ENCODE measurements around the gene TWIST1.

DNA sequence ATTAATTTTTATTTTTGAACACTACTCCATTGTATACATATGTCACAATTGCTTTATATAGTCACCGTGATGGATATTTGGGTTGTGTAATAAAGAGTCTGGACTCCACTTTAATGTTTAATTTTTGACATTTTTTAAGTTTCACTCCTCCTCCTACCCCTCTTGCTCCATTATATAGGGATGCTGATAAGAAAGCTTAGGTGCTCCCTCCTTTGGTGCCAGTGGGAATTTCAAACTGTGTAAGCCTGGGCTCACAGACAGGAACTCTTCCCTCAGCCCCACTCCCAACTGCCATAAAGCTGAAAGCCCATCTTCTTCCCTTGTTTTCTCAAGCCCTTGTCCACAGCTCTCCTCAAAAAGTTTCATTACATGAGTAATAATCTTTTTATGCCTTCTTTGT is 47.6 kb downstream of the TWIST1 start:
- TF ChIP-seq, protein P1, sequence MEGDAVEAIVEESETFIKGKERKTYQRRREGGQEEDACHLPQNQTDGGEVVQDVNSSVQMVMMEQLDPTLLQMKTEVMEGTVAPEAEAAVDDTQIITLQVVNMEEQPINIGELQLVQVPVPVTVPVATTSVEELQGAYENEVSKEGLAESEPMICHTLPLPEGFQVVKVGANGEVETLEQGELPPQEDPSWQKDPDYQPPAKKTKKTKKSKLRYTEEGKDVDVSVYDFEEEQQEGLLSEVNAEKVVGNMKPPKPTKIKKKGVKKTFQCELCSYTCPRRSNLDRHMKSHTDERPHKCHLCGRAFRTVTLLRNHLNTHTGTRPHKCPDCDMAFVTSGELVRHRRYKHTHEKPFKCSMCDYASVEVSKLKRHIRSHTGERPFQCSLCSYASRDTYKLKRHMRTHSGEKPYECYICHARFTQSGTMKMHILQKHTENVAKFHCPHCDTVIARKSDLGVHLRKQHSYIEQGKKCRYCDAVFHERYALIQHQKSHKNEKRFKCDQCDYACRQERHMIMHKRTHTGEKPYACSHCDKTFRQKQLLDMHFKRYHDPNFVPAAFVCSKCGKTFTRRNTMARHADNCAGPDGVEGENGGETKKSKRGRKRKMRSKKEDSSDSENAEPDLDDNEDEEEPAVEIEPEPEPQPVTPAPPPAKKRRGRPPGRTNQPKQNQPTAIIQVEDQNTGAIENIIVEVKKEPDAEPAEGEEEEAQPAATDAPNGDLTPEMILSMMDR (IDR thresholded peaks at IDR 0.05; ENCODE audit: insufficient read depth, low read length), result no peak
- TF ChIP-seq GABPA (IDR thresholded peaks at IDR 0.05; ENCODE audit: low read depth), result no peak
- TF ChIP-seq POLR2AphosphoS5 (IDR thresholded peaks at IDR 0.05; ENCODE audit: low read depth), result no peak
- TF ChIP-seq, protein P2, sequence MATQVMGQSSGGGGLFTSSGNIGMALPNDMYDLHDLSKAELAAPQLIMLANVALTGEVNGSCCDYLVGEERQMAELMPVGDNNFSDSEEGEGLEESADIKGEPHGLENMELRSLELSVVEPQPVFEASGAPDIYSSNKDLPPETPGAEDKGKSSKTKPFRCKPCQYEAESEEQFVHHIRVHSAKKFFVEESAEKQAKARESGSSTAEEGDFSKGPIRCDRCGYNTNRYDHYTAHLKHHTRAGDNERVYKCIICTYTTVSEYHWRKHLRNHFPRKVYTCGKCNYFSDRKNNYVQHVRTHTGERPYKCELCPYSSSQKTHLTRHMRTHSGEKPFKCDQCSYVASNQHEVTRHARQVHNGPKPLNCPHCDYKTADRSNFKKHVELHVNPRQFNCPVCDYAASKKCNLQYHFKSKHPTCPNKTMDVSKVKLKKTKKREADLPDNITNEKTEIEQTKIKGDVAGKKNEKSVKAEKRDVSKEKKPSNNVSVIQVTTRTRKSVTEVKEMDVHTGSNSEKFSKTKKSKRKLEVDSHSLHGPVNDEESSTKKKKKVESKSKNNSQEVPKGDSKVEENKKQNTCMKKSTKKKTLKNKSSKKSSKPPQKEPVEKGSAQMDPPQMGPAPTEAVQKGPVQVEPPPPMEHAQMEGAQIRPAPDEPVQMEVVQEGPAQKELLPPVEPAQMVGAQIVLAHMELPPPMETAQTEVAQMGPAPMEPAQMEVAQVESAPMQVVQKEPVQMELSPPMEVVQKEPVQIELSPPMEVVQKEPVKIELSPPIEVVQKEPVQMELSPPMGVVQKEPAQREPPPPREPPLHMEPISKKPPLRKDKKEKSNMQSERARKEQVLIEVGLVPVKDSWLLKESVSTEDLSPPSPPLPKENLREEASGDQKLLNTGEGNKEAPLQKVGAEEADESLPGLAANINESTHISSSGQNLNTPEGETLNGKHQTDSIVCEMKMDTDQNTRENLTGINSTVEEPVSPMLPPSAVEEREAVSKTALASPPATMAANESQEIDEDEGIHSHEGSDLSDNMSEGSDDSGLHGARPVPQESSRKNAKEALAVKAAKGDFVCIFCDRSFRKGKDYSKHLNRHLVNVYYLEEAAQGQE (IDR thresholded peaks at IDR 0.05; ENCODE audit: insufficient replicate concordance, low read depth), result no peak
